ENCODE measurements around the gene CARS2. TPM values are rescaled to one million over a fixed set of nuclear protein-coding genes. Genes with fewer than 3 reads are reported as not detected.
"Not testable (repeated sequence)": the region's sequence is repeated elsewhere in the genome, so short reads cannot be mapped to it uniquely, and the experiment has no call there.

The CARS2 gene
- total and polyA plus RNA-seq, 8 donors = 49.3 to 247 (median 75.7) TPM

DNA sequence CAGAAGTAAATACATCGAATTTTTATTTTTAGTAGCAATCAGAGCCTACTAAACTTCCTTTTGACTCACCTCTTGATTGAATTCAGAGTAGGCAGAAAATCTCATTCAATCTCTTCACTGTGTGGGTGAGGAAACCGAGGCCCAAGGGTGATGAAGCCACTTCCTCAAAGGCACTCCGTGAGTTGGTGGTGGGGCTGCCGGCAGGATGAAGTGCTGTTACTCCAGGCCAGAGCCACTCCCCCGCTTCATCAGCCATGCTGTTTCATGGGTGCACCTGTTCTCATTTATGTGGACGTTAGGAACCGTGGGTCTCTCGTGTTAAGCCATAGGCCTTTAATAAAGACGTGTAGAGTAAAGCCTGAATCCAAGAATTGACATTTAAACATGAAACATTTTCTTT, 20.8 kb upstream of the CARS2 start:
- H3K4me1 ChIP-seq = peaks cover 0 to 4% (median 0%) of the 10 kb centered on the region in 4 donors
- H3K36me3 ChIP-seq = peaks cover 0 to 13% (median 3%) of the 10 kb centered on the region in 4 donors
- intact Hi-C loops (cut with DNase I; ENCODE audit: low total_unique reads) = loop anchor here (10.0 kb wide), 1 partner anchor 88 kb away; no protein-coding TSS in a partner anchor
- no peaks in the 10 kb centered on the region for H3K27me3 ChIP-seq
- no peak for TF ChIP-seq CTCF (IDR thresholded peaks at IDR 0.05)
- no peak for TF ChIP-seq POLR2A (IDR thresholded peaks at IDR 0.05)
- TF ChIP-seq EP300 (IDR thresholded peaks at IDR 0.05) = no peak
- TF ChIP-seq POLR2AphosphoS5 (IDR thresholded peaks at IDR 0.05) = no peak
- WGBS, 5 donors = 75 to 83% (median 81%) methylated on average over 9 of the region's 9 CpGs
- no peak overlapping the region for H3K4me3 ChIP-seq
- H3K9me3 ChIP-seq = no peaks in the 10 kb centered on the region
- no peak overlapping the region for H3K27ac ChIP-seq
- DNase-seq = peak in 1 of 2 donors; percentile 23

GRCh38 chr13:110726153-110726552, 20.2 kb upstream of the CARS2 start:
- H3K36me3 ChIP-seq = peaks cover 0 to 19% (median 6%) of the 10 kb centered on the region in 4 donors
- not testable (repeated sequence) for DNase-seq, H3K27ac ChIP-seq, H3K4me3 ChIP-seq, H3K9me3 ChIP-seq, H3K27me3 ChIP-seq, H3K4me1 ChIP-seq
- WGBS, 5 donors = 91 to 98% (median 94%) methylated on average over 6 of the region's 6 CpGs
- intact Hi-C loops (cut with DNase I; ENCODE audit: low total_unique reads) = loop anchor here (10.0 kb wide), 1 partner anchor 89 kb away; no protein-coding TSS in a partner anchor

DNA sequence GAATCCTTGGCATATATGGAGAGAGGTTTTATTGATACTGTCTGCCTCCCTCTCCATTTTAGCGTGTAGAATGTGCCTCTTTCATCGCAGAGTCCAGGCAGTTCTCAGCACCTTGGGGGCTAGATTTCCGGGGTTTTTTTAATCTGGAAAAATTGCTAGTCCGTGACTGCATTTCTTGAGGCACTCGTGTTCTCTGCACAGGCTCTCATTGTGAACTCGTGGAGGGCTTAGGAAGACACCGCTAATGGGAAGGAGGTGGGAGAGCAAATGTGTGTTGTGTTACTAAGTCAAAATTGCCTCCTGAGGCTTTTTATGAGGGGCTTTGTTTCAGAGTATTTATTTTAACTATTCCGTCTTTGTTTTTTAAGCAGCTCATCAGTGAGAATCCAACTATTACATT, 17.7 kb upstream of the CARS2 start:
- no peak overlapping the region for H3K27ac ChIP-seq
- WGBS, 5 donors = 79 to 86% (median 83%) methylated on average over 8 of the region's 8 CpGs

GRCh38 chr13:110722971-110723370, 17.1 kb upstream of the CARS2 start:
- Histone ChIP-seq H3K36me3 (peaks cover 5 to 41% (median 28%) of the 10 kb centered on the region in 4 donors), H3K27me3 (no peaks in the 10 kb centered on the region), H3K27ac (no peak overlapping the region), H3K4me3 (no peak overlapping the region), H3K9me3 (no peaks in the 10 kb centered on the region), H3K4me1 (peaks cover 3 to 16% (median 8%) of the 10 kb centered on the region in 4 donors)
- TF ChIP-seq CTCF (IDR thresholded peaks at IDR 0.05) (no peak), POLR2AphosphoS5 (IDR thresholded peaks at IDR 0.05) (no peak), EP300 (IDR thresholded peaks at IDR 0.05) (no peak), POLR2A (IDR thresholded peaks at IDR 0.05) (no peak)
- intact Hi-C loops (cut with DNase I; ENCODE audit: low total_unique reads) = loop anchor here (10.0 kb wide), 1 partner anchor 92 kb away; no protein-coding TSS in a partner anchor
- no peak for DNase-seq
- 35 to 50% (median 42%) methylated on average over 5 of the region's 5 CpGs for WGBS, 5 donors

More for the DNA sequence above, 17.7 kb upstream of the CARS2 start:
- Histone ChIP-seq H3K27me3 (no peaks in the 10 kb centered on the region), H3K36me3 (peaks cover 5 to 41% (median 28%) of the 10 kb centered on the region in 4 donors), H3K4me3 (no peak overlapping the region), H3K9me3 (no peaks in the 10 kb centered on the region), H3K4me1 (peaks cover 0 to 11% (median 3%) of the 10 kb centered on the region in 4 donors)
- DNase-seq = no peak
- intact Hi-C loops (cut with DNase I; ENCODE audit: low total_unique reads) = loop anchor here (10.0 kb wide), 1 partner anchor 91 kb away; no protein-coding TSS in a partner anchor
- TF ChIP-seq POLR2A (IDR thresholded peaks at IDR 0.05) (no peak), POLR2AphosphoS5 (IDR thresholded peaks at IDR 0.05) (no peak), EP300 (IDR thresholded peaks at IDR 0.05) (no peak), CTCF (IDR thresholded peaks at IDR 0.05) (no peak)

- no peak for DNase-seq
Measured at GRCh38 chr13:110719036-110719710, 13.3 kb upstream of the CARS2 start.

More at GRCh38 chr13:110719036-110719710, 13.3 kb upstream of the CARS2 start:
- intact Hi-C loops (cut with DNase I; ENCODE audit: low total_unique reads) = no loop called here
- peaks cover 5 to 41% (median 27%) of the 10 kb centered on the region in 4 donors for H3K36me3 ChIP-seq
- no peak overlapping the region for H3K27ac ChIP-seq
- H3K9me3 ChIP-seq = no peaks in the 10 kb centered on the region
- H3K4me3 ChIP-seq = no peak overlapping the region
- H3K27me3 ChIP-seq = no peaks in the 10 kb centered on the region
- TF ChIP-seq EP300 (IDR thresholded peaks at IDR 0.05) (no peak), POLR2AphosphoS5 (IDR thresholded peaks at IDR 0.05) (no peak), CTCF (IDR thresholded peaks at IDR 0.05) (no peak), POLR2A (IDR thresholded peaks at IDR 0.05) (no peak)
- 96 to 98% (median 97%) methylated on average over 56 to 61 of the region's 61 CpGs for WGBS, 5 donors
- peaks cover 16 to 34% (median 24%) of the 10 kb centered on the region in 4 donors for H3K4me1 ChIP-seq

Data from stomach (tissue), 9 donors.